GM12801 (cell line): Measurements from ENCODE around the gene NMNAT2.

ENCODE experiments used
- CTCF ChIP-seq: IDR thresholded peaks from one replicate; pipeline ENCODE4 v1.5.1; 2011; ENCODE audit warnings: control low read depth; ENCODE audit not compliant: insufficient read length; ENCODE audit errors: extremely low read depth

Gene NMNAT2

GRCh38 chr1:183291802-183292514, 126.2 kb downstream of the NMNAT2 start:
- TF ChIP-seq CTCF = no peak

DNA sequence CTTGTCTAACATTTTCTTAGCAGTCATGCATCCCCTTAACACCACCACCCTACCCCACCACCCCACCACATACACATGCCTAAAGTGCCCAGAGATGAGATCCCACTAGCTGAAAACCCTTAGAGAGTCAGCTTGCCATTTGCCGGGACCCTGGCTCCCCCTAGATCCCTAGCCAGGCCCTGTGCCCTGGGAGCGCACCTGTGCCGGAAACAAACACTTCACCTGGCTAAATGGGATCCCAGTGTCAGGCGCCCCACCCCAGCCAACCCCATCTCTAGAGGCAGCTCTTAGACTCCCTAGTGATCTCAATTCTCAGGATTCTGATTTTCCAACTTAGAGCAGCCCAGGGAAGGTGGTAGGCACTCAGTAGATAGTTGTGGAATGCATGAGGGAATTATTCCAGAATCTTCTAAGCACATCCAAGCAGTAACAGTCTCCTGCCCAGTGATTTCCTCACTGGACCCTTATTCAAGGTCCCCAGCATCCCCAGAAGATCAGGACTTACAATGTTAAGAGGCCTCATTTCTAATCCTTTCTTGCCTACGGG, 126.9 kb downstream of the NMNAT2 start:
- TF ChIP-seq CTCF = no peak

- no peak for TF ChIP-seq CTCF
Measured at GRCh38 chr1:183290628-183291027, 127.6 kb downstream of the NMNAT2 start.

GRCh38 chr1:183289051-183289496, 129.1 kb downstream of the NMNAT2 start:
- no peak for TF ChIP-seq CTCF

DNA sequence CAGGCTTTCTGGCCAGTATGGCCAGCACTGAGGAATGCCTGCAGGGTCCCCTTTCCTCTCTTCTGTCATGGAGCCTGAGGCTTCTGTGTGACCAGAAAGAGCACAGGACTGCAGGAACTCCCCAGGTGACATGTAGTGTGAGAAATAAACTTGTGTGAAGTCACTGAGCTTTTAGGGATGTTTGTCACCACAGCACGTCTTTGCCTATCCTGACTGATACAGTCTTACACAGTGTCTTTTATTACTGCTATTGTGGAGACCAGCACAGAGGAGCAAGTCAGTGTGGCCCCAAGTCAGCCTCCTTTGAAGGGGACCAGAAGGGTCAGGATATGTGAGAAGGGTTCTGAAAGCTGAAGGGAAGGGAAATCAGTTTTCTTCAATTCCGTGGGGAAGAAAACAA, 129.6 kb downstream of the NMNAT2 start:
- no peak for TF ChIP-seq CTCF

DNA sequence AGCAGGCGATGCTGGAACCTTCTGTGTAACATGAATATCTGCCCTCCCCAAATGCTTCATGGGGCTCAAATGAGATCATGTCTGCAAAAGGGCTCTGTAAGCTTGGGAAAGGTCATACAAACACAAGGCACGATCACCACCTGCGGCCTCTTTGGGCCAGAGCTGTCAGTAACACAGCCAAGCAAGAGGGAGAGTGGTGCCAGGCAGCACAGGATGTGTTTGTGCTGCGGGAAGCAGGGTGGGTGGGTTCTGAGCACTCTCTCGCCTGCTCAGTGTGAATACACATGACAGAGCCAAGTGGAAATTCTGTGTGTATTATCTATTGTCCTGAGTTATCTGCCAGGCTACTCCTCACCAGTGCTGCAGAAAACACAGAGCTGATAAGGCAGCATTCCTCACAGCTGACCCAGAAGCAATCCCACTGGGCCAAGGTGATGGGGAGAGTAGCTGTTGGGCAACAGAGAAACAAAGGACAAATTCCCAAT, 130.9 kb downstream of the NMNAT2 start:
- no peak for TF ChIP-seq CTCF

DNA sequence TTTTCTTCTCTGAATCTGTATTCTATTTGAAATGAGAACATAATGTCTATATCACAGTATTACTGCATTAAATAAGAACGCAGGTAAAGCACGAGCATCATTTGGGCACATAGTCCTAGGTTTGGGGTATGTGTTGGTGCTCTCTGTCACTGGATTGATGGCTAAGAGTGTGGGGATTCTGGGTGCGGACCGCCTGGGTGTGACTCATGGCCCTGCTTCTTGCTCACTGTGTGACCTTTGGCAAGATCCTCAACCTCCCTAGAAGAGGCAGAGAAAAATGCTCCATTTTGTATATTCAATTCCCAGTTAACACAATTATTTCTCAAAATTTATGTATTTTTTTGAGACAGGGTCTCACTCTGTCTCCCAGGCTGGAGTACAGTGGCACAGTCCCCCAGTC, 132.4 kb downstream of the NMNAT2 start:
- TF ChIP-seq CTCF = no peak
